Pancreas (tissue), 10 donors: Measurements from ENCODE around the gene GABBR2. TPM values are rescaled to one million over a fixed set of nuclear protein-coding genes. Genes with fewer than 3 reads are reported as not detected.

Experiments used
- ATAC-seq, 4 donors: fragments of 200-7000 bp; cut with Tn5 transposase; one replicate each; pipeline versions ENCODE4 v1.8.0 to v1.9.1; 2020; ENCODE audit warnings: mild to moderate bottlenecking in 4 of 4, moderate library complexity in 4 of 4
- DNase-seq, 6 donors: peaks; one replicate each; pipeline ENCODE4 v3.0.0-alpha.2; 2020
- FAIRE-seq: peaks from 2 replicates; lab custom pipeline; 2012; peaks lifted over from hg19 to GRCh38; lab: Jason Lieb, UNC
- H3K27ac ChIP-seq, 4 donors: fragments of 200-600 bp; sonication (generic); 1 replicate in 3 of 4; 2 replicates in 1 of 4; pipeline versions ENCODE4 v1.5.0 to v1.8.0; 2020
- H3K27me3 ChIP-seq, 4 donors: fragments of 200-600 bp; one replicate each; pipeline ENCODE4 v1.8.0; 2021
- H3K36me3 ChIP-seq, 3 donors: fragments of 200-600 bp; sonication (generic) in 1 of 3; one replicate each; pipeline versions ENCODE4 v1.5.0 to v1.8.0; 2020 to 2021
- H3K4me1 ChIP-seq, 3 donors: fragments of 200-600 bp; one replicate each; pipeline ENCODE4 v1.8.0; 2021
- H3K4me3 ChIP-seq, 4 donors: fragments of 200-600 bp; sonication (generic) in 2 of 4; one replicate each; pipeline versions ENCODE4 v1.5.0 to v1.8.0; 2020 to 2021
- H3K9me3 ChIP-seq, 4 donors: fragments of 200-600 bp; one replicate each; pipeline ENCODE4 v1.8.0; 2021
- WGBS, 2 donors: extraction: QIAGEN DNeasy Blood & Tissue Kit; methylation state at CpG; one replicate each; pipeline ENCODE4 v1.1.7; 2013; 5-methylcytosine and 5-hydroxymethylcytosine counted together
- intact Hi-C, 3 donors: fragments of 100-400 bp; cut with DNase I; formaldehyde crosslinking; loops; one replicate each; pipeline versions ENCODE4 v1.11.1 to v1.14.2; 2022
- polyA plus RNA-seq, 2 donors: library from polyadenylated mRNA; stranded (reverse); fragments of 200-250 nt; gene quantifications; one replicate each; pipeline ENCODE4 v1.2.3, GENCODE V29; 2013
- total RNA-seq, 6 donors: library from RNA; stranded (reverse); fragmentation: NEBNext Ultra II Directional in 4 of 6; extraction: Animal tissue kit (Norgen Biotek cat#: 25700) in 4 of 6; gene quantifications; one replicate each; pipeline versions ENCODE4 v1.2.1 to v1.2.4, GENCODE V29; 2021 to 2023
- TF ChIP-seq, protein P1 (sequence below), 4 donors: fragments of 200-600 bp; sonication (generic) in 3 of 4; IDR thresholded peaks; one replicate each; pipeline versions ENCODE4 v1.5.0 to v1.8.0; 2021; ENCODE audit warnings: antibody characterized with exemption in 4 of 4
- donor health status: healthy with polysubstance abuse.
- donor health status: DM: no; HTN: no; CAD: no; lungs with moderate emphysema.
- donor health status: DM: no; HTN: no; CAD: no.
- donor health status: control.
- donor health status: control.
- donor health status: Bipolar disorder and iron deficiency.
- donor health status: DM: yes; HTN: yes; CAD: no.
- donor health status: DM: no; HTN: no; CAD: no.
- donor health status: DM: no; HTN: no; CAD: no.
- donor health status: DM: yes; HTN: yes; CAD: no.

GABBR2 gene
- total and polyA plus RNA-seq, 8 donors = 0.04 to 0.14 (median 0.07) TPM; not detected in 4

DNA sequence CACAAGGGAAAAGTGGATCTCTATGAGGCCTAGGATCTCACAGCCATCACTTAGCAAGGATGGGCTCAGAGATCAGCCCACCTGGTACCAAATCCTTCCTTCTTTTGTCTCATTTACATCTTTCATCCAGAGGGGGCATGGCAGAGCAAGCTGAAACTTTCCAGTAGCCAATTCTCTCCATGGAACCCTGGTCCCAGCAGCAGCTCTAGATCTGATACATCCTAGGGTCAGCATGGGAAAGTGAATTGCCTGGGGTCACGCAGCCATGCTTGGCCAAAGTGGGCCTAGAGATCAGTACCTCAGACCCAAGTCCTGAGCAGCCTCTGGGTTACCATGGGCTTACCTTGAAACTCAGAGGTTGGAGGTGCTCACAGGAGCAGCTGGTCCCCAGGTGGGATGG lies 170.5 kb downstream of the GABBR2 start:
- no peak for FAIRE-seq
- Histone ChIP-seq H3K27me3 (no peaks in the 10 kb centered on the region), H3K9me3 (no peaks in the 10 kb centered on the region), H3K36me3 (no peaks in the 10 kb centered on the region), H3K27ac (no peak overlapping the region), H3K4me1 (no peaks in the 10 kb centered on the region), H3K4me3 (no peak overlapping the region)
- 96 to 100% methylated on average over 1 of the region's 1 CpG for WGBS, 2 donors
- TF ChIP-seq, protein P1, sequence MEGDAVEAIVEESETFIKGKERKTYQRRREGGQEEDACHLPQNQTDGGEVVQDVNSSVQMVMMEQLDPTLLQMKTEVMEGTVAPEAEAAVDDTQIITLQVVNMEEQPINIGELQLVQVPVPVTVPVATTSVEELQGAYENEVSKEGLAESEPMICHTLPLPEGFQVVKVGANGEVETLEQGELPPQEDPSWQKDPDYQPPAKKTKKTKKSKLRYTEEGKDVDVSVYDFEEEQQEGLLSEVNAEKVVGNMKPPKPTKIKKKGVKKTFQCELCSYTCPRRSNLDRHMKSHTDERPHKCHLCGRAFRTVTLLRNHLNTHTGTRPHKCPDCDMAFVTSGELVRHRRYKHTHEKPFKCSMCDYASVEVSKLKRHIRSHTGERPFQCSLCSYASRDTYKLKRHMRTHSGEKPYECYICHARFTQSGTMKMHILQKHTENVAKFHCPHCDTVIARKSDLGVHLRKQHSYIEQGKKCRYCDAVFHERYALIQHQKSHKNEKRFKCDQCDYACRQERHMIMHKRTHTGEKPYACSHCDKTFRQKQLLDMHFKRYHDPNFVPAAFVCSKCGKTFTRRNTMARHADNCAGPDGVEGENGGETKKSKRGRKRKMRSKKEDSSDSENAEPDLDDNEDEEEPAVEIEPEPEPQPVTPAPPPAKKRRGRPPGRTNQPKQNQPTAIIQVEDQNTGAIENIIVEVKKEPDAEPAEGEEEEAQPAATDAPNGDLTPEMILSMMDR (IDR thresholded peaks at IDR 0.05) = no peak
- ATAC-seq = no peak
- DNase-seq = no peak
- intact Hi-C loops = no loop called here

DNA sequence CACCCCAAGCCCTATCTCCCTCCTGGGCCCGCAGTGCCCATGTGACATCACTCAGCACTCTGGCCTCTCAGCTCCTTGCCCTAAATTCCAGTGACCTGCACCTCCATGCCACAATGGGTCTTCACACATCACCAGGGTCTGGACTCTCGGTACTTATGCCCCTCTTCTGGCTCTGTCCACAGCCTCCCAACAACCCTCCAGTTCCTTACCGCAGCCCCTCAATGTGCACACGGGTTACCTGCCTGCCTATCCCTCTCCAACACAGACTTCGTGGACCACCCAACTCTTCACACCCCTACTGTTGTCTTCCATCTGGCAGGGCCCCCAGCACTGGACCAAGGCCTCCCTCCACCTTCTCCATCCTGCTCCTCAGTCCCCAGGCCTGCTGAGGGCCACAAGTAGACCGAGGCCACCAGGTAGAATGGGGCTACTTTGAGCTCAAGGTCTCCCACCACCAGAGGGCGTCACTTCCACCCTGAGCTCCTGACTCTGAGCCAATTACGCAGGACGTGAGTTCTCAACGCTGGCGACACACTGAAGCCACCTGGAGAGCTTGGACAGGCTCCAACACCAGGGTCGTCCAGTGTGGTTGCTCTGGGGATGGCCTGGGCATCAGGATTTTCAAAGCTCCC lies 172.1 kb downstream of the GABBR2 start:
- Histone ChIP-seq H3K27me3 (no peaks in the 10 kb centered on the region), H3K4me3 (no peak overlapping the region), H3K27ac (no peak overlapping the region), H3K4me1 (no peaks in the 10 kb centered on the region), H3K9me3 (no peaks in the 10 kb centered on the region), H3K36me3 (no peaks in the 10 kb centered on the region)
- FAIRE-seq (no peak), ATAC-seq (no peak), DNase-seq (peak in 1 of 6 donors; percentile 22)
- intact Hi-C loops = no loop called here
- TF ChIP-seq, protein P1 (IDR thresholded peaks at IDR 0.05) = no peak
- WGBS, 2 donors = 43 to 51% methylated on average over 12 of the region's 12 CpGs

DNA sequence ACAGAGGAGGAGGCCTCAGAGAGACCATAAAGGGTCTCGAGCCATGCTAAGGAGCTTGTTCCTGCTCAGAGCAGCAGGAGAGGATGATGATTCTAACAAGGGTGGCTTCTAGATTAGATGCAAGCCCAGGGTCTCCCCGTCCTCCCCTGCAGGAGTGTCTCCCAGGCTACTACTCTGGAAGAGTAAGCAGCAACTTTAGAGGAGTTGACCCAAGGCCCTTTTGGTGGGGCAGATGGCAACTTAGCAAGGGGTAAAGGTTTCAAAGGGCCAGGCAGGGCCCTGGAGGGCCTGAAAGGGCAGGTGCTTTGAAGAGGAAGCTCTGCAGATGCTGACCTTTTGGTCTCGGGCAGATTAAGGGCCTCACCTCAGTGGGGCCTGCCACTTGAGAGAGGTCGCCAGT lies 174.9 kb downstream of the GABBR2 start:
- no peak overlapping the region for H3K4me3 ChIP-seq
- ATAC-seq (no peak), FAIRE-seq (no peak), DNase-seq (no peak)
- 73 to 76% methylated on average over 4 of the region's 4 CpGs for whole genome bisulfite sequencing, 2 donors
- TF ChIP-seq, protein P1 (IDR thresholded peaks at IDR 0.05) = no peak
- no peaks in the 10 kb centered on the region for H3K36me3 ChIP-seq
- no peaks in the 10 kb centered on the region for H3K4me1 ChIP-seq
- no peak overlapping the region for H3K27ac ChIP-seq
- no peaks in the 10 kb centered on the region for H3K27me3 ChIP-seq
- no peaks in the 10 kb centered on the region for H3K9me3 ChIP-seq
- intact Hi-C loops = loop anchor here in 1 of 3 donors (5.0 kb wide), 1 partner anchor 178 kb away; no protein-coding TSS in a partner anchor

DNA sequence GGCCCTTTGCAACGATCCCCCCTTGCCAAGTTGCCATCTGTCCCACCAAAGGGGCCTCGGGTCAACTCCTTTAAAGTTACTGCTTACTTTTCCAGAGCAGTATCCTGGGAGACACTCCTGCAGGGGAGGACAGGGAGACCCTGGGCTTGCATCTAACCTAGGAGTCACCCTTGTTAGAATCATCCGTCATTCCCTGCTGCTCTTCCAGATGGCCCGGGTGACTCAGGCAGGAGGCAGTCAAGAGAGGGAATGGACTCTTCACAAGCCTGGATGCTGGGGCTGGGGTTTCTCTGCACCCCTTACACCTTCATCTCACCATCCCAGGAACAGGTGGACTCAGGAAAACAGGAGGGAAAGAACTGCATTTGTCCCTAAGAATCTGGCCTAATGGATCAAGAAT lies 175.6 kb downstream of the GABBR2 start:
- Histone ChIP-seq H3K27ac (no peak overlapping the region), H3K4me3 (no peak overlapping the region), H3K36me3 (no peaks in the 10 kb centered on the region), H3K27me3 (no peaks in the 10 kb centered on the region), H3K9me3 (no peaks in the 10 kb centered on the region), H3K4me1 (no peaks in the 10 kb centered on the region)
- TF ChIP-seq, protein P1 (IDR thresholded peaks at IDR 0.05) = no peak
- ATAC-seq (no peak), FAIRE-seq (no peak), DNase-seq (no peak)
- 40 to 44% methylated on average over 4 of the region's 4 CpGs for WGBS, 2 donors
- intact Hi-C loops = loop anchor here in 1 of 3 donors (5.0 kb wide), 1 partner anchor 179 kb away; no protein-coding TSS in a partner anchor

DNA sequence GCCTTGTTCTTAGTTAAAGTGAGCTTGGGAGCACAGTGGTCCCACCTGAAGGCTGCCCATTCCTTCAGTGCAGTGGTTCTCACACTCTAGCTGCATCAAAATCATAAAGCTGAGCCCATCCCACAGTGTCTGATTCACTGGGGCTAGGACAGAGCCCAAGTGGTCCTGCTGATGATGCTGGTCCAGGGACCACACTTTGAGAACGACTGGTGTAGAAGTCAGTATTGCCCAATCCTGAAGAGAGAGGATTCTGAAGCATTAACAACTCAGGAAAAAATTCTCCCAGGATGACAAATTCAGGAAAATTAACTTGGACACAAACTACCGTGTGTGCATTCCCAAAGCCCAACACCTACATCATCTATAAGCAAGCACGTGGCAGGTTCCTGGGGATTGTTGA lies 176.2 kb downstream of the GABBR2 start:
- 71 to 76% methylated on average over 3 of the region's 3 CpGs for WGBS, 2 donors
- no peak for ATAC-seq
- intact Hi-C loops = loop anchor here in 1 of 3 donors (5.0 kb wide), 1 partner anchor 180 kb away; no protein-coding TSS in a partner anchor
- Histone ChIP-seq H3K27me3 (no peaks in the 10 kb centered on the region), H3K36me3 (no peaks in the 10 kb centered on the region), H3K27ac (no peak overlapping the region), H3K4me3 (no peak overlapping the region), H3K4me1 (no peaks in the 10 kb centered on the region), H3K9me3 (no peaks in the 10 kb centered on the region)
- no peak for FAIRE-seq
- TF ChIP-seq, protein P1 (IDR thresholded peaks at IDR 0.05) = no peak
- no peak for DNase-seq
